BJ (cell line): Measurements from ENCODE around the gene ITPK1. TPM values are rescaled to one million over a fixed set of nuclear protein-coding genes. Genes with fewer than 3 reads are reported as not detected.
"Not testable (repeated sequence)": the region's sequence is repeated elsewhere in the genome, so short reads cannot be mapped to it uniquely, and the experiment has no call there.

Experiments used
- CTCF ChIA-PET: fragments of 350-600 bp; formaldehyde crosslinking; extraction: SDS; loops from one replicate; lab custom pipeline; 2021; ENCODE audit warnings: antibody characterized with exemption, inconsistent platforms; lab: Yijun Ruan, JAX
- POLR2A ChIA-PET: fragments of 300-600 bp; sonication (Branson Sonifier 250); formaldehyde crosslinking; extraction: SDS; loops from one replicate; lab custom pipeline; 2021; ENCODE audit warnings: antibody characterized with exemption; lab: Charles Lee
- DNase-seq: peaks from one replicate; pipeline ENCODE4 v3.0.0-alpha.2; 2011; ENCODE audit warnings: low read depth
- H3K27me3 ChIP-seq: 2 replicates; pipeline ENCODE4 v1.6.0; 2011; ENCODE audit warnings: low read length; ENCODE audit not compliant: control insufficient read depth, insufficient read depth
- H3K36me3 ChIP-seq: 2 replicates; pipeline ENCODE4 v1.5.1; 2011; ENCODE audit warnings: low read length; ENCODE audit not compliant: control insufficient read depth, insufficient read depth
- H3K4me3 ChIP-seq: 2 replicates; pipeline ENCODE4 v1.5.1; 2011; ENCODE audit warnings: low read depth, mild to moderate bottlenecking, control low read depth, low read length
- CTCF ChIP-seq: IDR thresholded peaks from 2 replicates; pipeline ENCODE4 v1.5.1; 2011; ENCODE audit warnings: low read depth, mild to moderate bottlenecking, control low read depth, inconsistent platforms, low read length, moderate library complexity; ENCODE audit not compliant: insufficient read depth
- polyA minus RNA-seq: library from RNA; depleted of rRNA, polyadenylated mRNA; stranded (reverse); fragments of >200 nt; gene quantifications from 2 replicates; pipeline ENCODE4 v1.2.3, GENCODE V29; 2011; rRNA and poly(A)+ RNA removed
- polyA plus RNA-seq: library from polyadenylated mRNA; depleted of rRNA; stranded (reverse); fragments of >200 nt; gene quantifications from 2 replicates; pipeline ENCODE4 v1.2.3, GENCODE V29; 2011; rRNA removed

The ITPK1 gene
- polyA plus RNA-seq (37.0 and 49.0 TPM in 2 replicates), polyA minus RNA-seq (62.0 and 99.7 TPM in 2 replicates)

GRCh38 chr14:93115821-93116675, at the start of gene ITPK1:
TSS of gene ITPK1 (minus strand) at chr14:93115925. CDS start at chr14:93115163, 762 bp downstream.
- H3K4me3 ChIP-seq = peak within 1 kb of the TSS; percentile 63
- no peak for TF ChIP-seq CTCF
- H3K36me3 ChIP-seq = no peaks in the 10 kb centered on the region
- no peaks in the 10 kb centered on the region for H3K27me3 ChIP-seq
- ChIA-PET CTCF (interaction anchor here (0.7 to 4.1 kb wide), 12 partner anchors 9 to 470 kb away, joined by 3 to 78 read pairs (median 4); no protein-coding TSS in a partner anchor), POLR2A (no interaction called here)
- no peak for DNase-seq

GRCh38 chr14:93163564-93163963, 47.8 kb upstream of the ITPK1 start:
- DNase-seq = no peak
- CTCF ChIA-PET = no interaction called here
- POLR2A ChIA-PET = no interaction called here

GRCh38 chr14:93161411-93161940, 45.8 kb upstream of the ITPK1 start:
- H3K36me3 ChIP-seq = no peaks in the 10 kb centered on the region
- CTCF ChIA-PET = interaction anchor here (1.0 to 2.1 kb wide), 4 partner anchors 10 to 215 kb away, joined by 3 to 8 read pairs (median 6); no protein-coding TSS in a partner anchor
- no peak for TF ChIP-seq CTCF
- DNase-seq = no peak
- POLR2A ChIA-PET = no interaction called here
- H3K27me3 ChIP-seq = no peaks in the 10 kb centered on the region
- H3K4me3 ChIP-seq = no peak overlapping the region

More at GRCh38 chr14:93163564-93163963, 47.8 kb upstream of the ITPK1 start:
- H3K36me3 ChIP-seq = no peaks in the 10 kb centered on the region
- TF ChIP-seq CTCF = no peak
- no peak overlapping the region for H3K4me3 ChIP-seq
- no peaks in the 10 kb centered on the region for H3K27me3 ChIP-seq

- no peaks in the 10 kb centered on the region for H3K27me3 ChIP-seq
- CTCF ChIA-PET = interaction anchor here (0.9 to 2.1 kb wide), 6 partner anchors 11 to 214 kb away, joined by 3 to 8 read pairs (median 4); no protein-coding TSS in a partner anchor
- DNase-seq = no peak
- POLR2A ChIA-PET = no interaction called here
- TF ChIP-seq CTCF = peak; percentile 56
- H3K36me3 ChIP-seq = no peaks in the 10 kb centered on the region
- H3K4me3 ChIP-seq = no peak overlapping the region
Measured at GRCh38 chr14:93160353-93160801, 44.7 kb upstream of the ITPK1 start.

GRCh38 chr14:93159625-93160352, 44.1 kb upstream of the ITPK1 start:
- DNase-seq, H3K27me3 ChIP-seq, H3K36me3 ChIP-seq, POLR2A ChIA-PET, H3K4me3 ChIP-seq: not testable (repeated sequence)
- CTCF ChIA-PET = interaction anchor here (0.9 to 2.1 kb wide), 5 partner anchors 18 to 213 kb away, joined by 3 to 8 read pairs (median 4); no protein-coding TSS in a partner anchor

- CTCF ChIA-PET, H3K27me3 ChIP-seq, DNase-seq, H3K36me3 ChIP-seq, H3K4me3 ChIP-seq, POLR2A ChIA-PET: not testable (repeated sequence)
Measured at GRCh38 chr14:93158349-93158748, 42.6 kb upstream of the ITPK1 start.
